A549 (cell line): Measurements from ENCODE around the gene PBXIP1. TPM values are rescaled to one million over a fixed set of nuclear protein-coding genes. Genes with fewer than 3 reads are reported as not detected.

Source experiments
- ATAC-seq, 2 experiments: fragments of 200-7000 bp in 1 of 2; fragments of >200 bp in 1 of 2; cut with Nextera tagmentation in 1 of 2; cut with Tn5 transposase in 1 of 2; 3 replicates each; pipeline versions ENCODE4 v1.8.0 to v1.9.1; 2018 to 2020; ENCODE audit warnings: mild to moderate bottlenecking in 1 of 2, moderate library complexity in 1 of 2
- CTCF ChIA-PET: fragments of 300-600 bp; sonication (Branson Sonifier 250); formaldehyde crosslinking; extraction: SDS; loops from one replicate; lab custom pipeline; 2021; ENCODE audit warnings: antibody characterized with exemption, inconsistent platforms; lab: Yijun Ruan, JAX
- POLR2A ChIA-PET: fragments of 350-600 bp; formaldehyde crosslinking; extraction: SDS; loops from one replicate; lab custom pipeline; 2021; ENCODE audit warnings: antibody characterized with exemption, inconsistent platforms; lab: Yijun Ruan, JAX
- DNase-seq, 2 experiments: peaks; one replicate each; pipeline versions ENCODE4 v3.0.0 to v3.0.0-alpha.2; 2011 to 2016; ENCODE audit warnings: low read depth in 1 of 2, low spot score in 1 of 2
- FAIRE-seq: peaks from 2 replicates; lab custom pipeline; 2011; peaks lifted over from hg19 to GRCh38; lab: Jason Lieb, UNC
- H3K27ac ChIP-seq, 2 experiments: fragments of >200 bp; sonication (Bioruptor Twin); formaldehyde crosslinking; 3 replicates each; pipeline ENCODE4 v1.5.1; 2016 to 2017
- H3K4me1 ChIP-seq: fragments of >200 bp; sonication (Bioruptor Twin); formaldehyde crosslinking; 3 replicates; pipeline ENCODE4 v1.6.1; 2016
- H3K4me2 ChIP-seq: fragments of >200 bp; sonication (Bioruptor Twin); formaldehyde crosslinking; 3 replicates; pipeline ENCODE4 v1.6.1; 2016
- H3K4me3 ChIP-seq: fragments of >200 bp; sonication (Bioruptor Twin); formaldehyde crosslinking; 3 replicates; pipeline ENCODE4 v1.5.1; 2016
- H3K9me3 ChIP-seq: fragments of >200 bp; sonication (Bioruptor Twin); formaldehyde crosslinking; 3 replicates; pipeline ENCODE4 v1.6.1; 2016
- CBX2 ChIP-seq: fragments of 200-600 bp; sonication (generic); IDR thresholded peaks from 2 replicates; pipeline ENCODE4 v1.6.1; 2016; ENCODE audit warnings: low read depth, mild to moderate bottlenecking, borderline replicate concordance
- CBX8 ChIP-seq: fragments of 200-600 bp; sonication (generic); IDR thresholded peaks from 2 replicates; pipeline ENCODE4 v1.6.1; 2016
- CEBPB ChIP-seq, 2 experiments: fragments of >200 bp in 1 of 2; sonication (Bioruptor Twin) in 1 of 2; formaldehyde crosslinking in 1 of 2; IDR thresholded peaks; 2 replicates each; pipeline ENCODE4 v1.6.1; 2012 to 2016
- CHD4 ChIP-seq: fragments of 200-600 bp; sonication (generic); IDR thresholded peaks from 2 replicates; pipeline ENCODE4 v1.6.1; 2016; ENCODE audit warnings: antibody characterized with exemption, mild to moderate bottlenecking, borderline replicate concordance
- EHF ChIP-seq: fragments of 250-450 bp; sonication (Bioruptor Pico); IDR thresholded peaks from 2 replicates; pipeline ENCODE4 v1.5.0; 2020; ENCODE audit warnings: mild to moderate bottlenecking
- ELK1 ChIP-seq: fragments of 150-350 bp; IDR thresholded peaks from 2 replicates; pipeline ENCODE4 v1.6.1; 2014; ENCODE audit warnings: low read depth, mild to moderate bottlenecking, low read length
- HDAC2 ChIP-seq: fragments of 200-600 bp; sonication (generic); IDR thresholded peaks from 2 replicates; pipeline ENCODE4 v1.6.1; 2016
- HES2 ChIP-seq: fragments of >200 bp; sonication (Bioruptor Twin); formaldehyde crosslinking; IDR thresholded peaks from 2 replicates; pipeline ENCODE4 v1.6.1; 2016
- HEYL ChIP-seq: fragments of 250-450 bp; sonication (Bioruptor Pico); IDR thresholded peaks from 2 replicates; pipeline ENCODE4 v1.8.0; 2021; ENCODE audit warnings: mild to moderate bottlenecking, moderate library complexity
- HOXA7 ChIP-seq: fragments of 250-450 bp; sonication (Bioruptor Pico); IDR thresholded peaks from 2 replicates; pipeline ENCODE4 v1.5.0; 2020; ENCODE audit warnings: mild to moderate bottlenecking, moderate library complexity
- HOXB13 ChIP-seq: fragments of 250-450 bp; sonication (Bioruptor Pico); IDR thresholded peaks from 2 replicates; pipeline ENCODE4 v1.5.0; 2020; ENCODE audit warnings: low read depth, mild to moderate bottlenecking, moderate library complexity
- HOXB5 ChIP-seq: fragments of 250-450 bp; sonication (Bioruptor Pico); IDR thresholded peaks from 2 replicates; pipeline ENCODE4 v1.5.0; 2020; ENCODE audit warnings: mild to moderate bottlenecking, moderate library complexity
- JUN ChIP-seq, 2 experiments: fragments of >200 bp; sonication (Bioruptor Twin); formaldehyde crosslinking; IDR thresholded peaks; 2 replicates in 1 of 2; 3 replicates in 1 of 2; pipeline ENCODE4 v1.6.1; 2016 to 2017
- KDM1A ChIP-seq: fragments of 200-600 bp; sonication (generic); IDR thresholded peaks from 2 replicates; pipeline ENCODE4 v1.6.1; 2016; ENCODE audit warnings: low read depth, mild to moderate bottlenecking
- KDM5A ChIP-seq: fragments of 200-600 bp; sonication (generic); IDR thresholded peaks from 2 replicates; pipeline ENCODE4 v1.6.1; 2016; ENCODE audit warnings: antibody characterized with exemption, mild to moderate bottlenecking
- MAFK ChIP-seq: fragments of 450-650 bp; IDR thresholded peaks from 2 replicates; pipeline ENCODE4 v1.6.1; 2014; ENCODE audit not compliant: partially characterized antibody
- NPAS2 ChIP-seq: fragments of 250-450 bp; sonication (Bioruptor Pico); IDR thresholded peaks from 2 replicates; pipeline ENCODE4 v1.8.0; 2022; ENCODE audit warnings: mild to moderate bottlenecking, moderate library complexity, borderline replicate concordance
- PHF8 ChIP-seq: fragments of 200-600 bp; sonication (generic); IDR thresholded peaks from 2 replicates; pipeline ENCODE4 v1.6.1; 2016; ENCODE audit warnings: low read depth, mild to moderate bottlenecking, antibody characterized with exemption, moderate library complexity, borderline replicate concordance
- POLR2A ChIP-seq: IDR thresholded peaks from 2 replicates; pipeline ENCODE4 v1.6.1; 2012; ENCODE audit warnings: mild to moderate bottlenecking, low read length
- POLR2AphosphoS2 ChIP-seq: conservative IDR thresholded peaks from 2 replicates; pipeline ENCODE4 v1.6.1; 2012; ENCODE audit warnings: low read length, improper control_type of control experiment, inconsistent platforms
- RAD21 ChIP-seq, 2 experiments: fragments of >200 bp in 1 of 2; sonication (Bioruptor Twin) in 1 of 2; formaldehyde crosslinking in 1 of 2; IDR thresholded peaks in 1 of 2; conservative IDR thresholded peaks in 1 of 2; 2 replicates in 1 of 2; 3 replicates in 1 of 2; pipeline ENCODE4 v1.6.1; 2012 to 2018; ENCODE audit warnings: inconsistent platforms in 1 of 2
- RARB ChIP-seq: fragments of 250-450 bp; sonication (Bioruptor Pico); IDR thresholded peaks from 2 replicates; pipeline ENCODE4 v1.8.0; 2021; ENCODE audit warnings: mild to moderate bottlenecking, moderate library complexity
- RCOR1 ChIP-seq: fragments of 150-350 bp; IDR thresholded peaks from 2 replicates; pipeline ENCODE4 v1.6.1; 2014; ENCODE audit warnings: antibody characterized with exemption, low read length, low read depth
- RNF2 ChIP-seq: fragments of 200-600 bp; sonication (generic); IDR thresholded peaks from 2 replicates; pipeline ENCODE4 v1.6.1; 2016; ENCODE audit warnings: low read depth, mild to moderate bottlenecking, antibody characterized with exemption, moderate library complexity, borderline replicate concordance
- SMC3 ChIP-seq: fragments of >200 bp; sonication (Bioruptor Twin); formaldehyde crosslinking; IDR thresholded peaks from 3 replicates; pipeline ENCODE4 v1.6.1; 2018; ENCODE audit warnings: inconsistent platforms
- TFCP2L1 ChIP-seq: fragments of 250-450 bp; sonication (Bioruptor Pico); IDR thresholded peaks from 2 replicates; pipeline ENCODE4 v1.5.0; 2021; ENCODE audit warnings: mild to moderate bottlenecking
- ZC3H11A ChIP-seq: fragments of 450-650 bp; IDR thresholded peaks from 2 replicates; pipeline ENCODE4 v1.6.1; 2014; ENCODE audit warnings: antibody characterized with exemption, mild to moderate bottlenecking
- ZFP36 ChIP-seq: fragments of 450-650 bp; IDR thresholded peaks from 2 replicates; pipeline ENCODE4 v1.6.1; 2014; ENCODE audit warnings: borderline replicate concordance; ENCODE audit not compliant: partially characterized antibody
- ZNF302 ChIP-seq: fragments of 250-450 bp; sonication (Bioruptor Pico); IDR thresholded peaks from 2 replicates; pipeline ENCODE4 v1.9.0; 2021; ENCODE audit warnings: inconsistent platforms, mild to moderate bottlenecking, moderate library complexity
- WGBS: methylation state at CpG from one replicate; pipeline ENCODE4 v1.1.6; 2017; ENCODE audit errors: missing lambda C conversion rate; 5-methylcytosine and 5-hydroxymethylcytosine counted together
- polyA plus RNA-seq, 4 experiments: library from polyadenylated mRNA; depleted of rRNA in 3 of 4; stranded (reverse); fragments of >200 nt; fragmentation: RNase III in 1 of 4; extraction: RNeasy Plus Mini Kit Qiagen cat#74134 plus additional on column Dnase treatment in 1 of 4; gene quantifications; 2 replicates in 3 of 4; 3 replicates in 1 of 4; pipeline ENCODE4 v1.2.3, GENCODE V29; 2011 to 2017
- TF ChIP-seq, protein P1 (sequence below): IDR thresholded peaks from 2 replicates; pipeline ENCODE4 v1.6.1; 2012; ENCODE audit warnings: low read depth, borderline replicate concordance
- TF ChIP-seq, protein P2 (sequence below): fragments of 250-450 bp; sonication (Bioruptor Pico); IDR thresholded peaks from 2 replicates; pipeline ENCODE4 v1.5.0; 2021; ENCODE audit warnings: mild to moderate bottlenecking, moderate library complexity, borderline replicate concordance

Gene PBXIP1
- polyA plus RNA-seq, 2 of the 4 experiments (the other 2 are of a cell fraction) = 15.0 to 20.8 TPM

- DNase-seq = no peak
- ChIA-PET CTCF (no interaction called here), POLR2A (no interaction called here)
- H3K4me1 ChIP-seq = no peaks in the 10 kb centered on the region
- WGBS = 68% methylated on average over 6 of the region's 6 CpGs
- ATAC-seq = no peak
- H3K27ac ChIP-seq = no peak overlapping the region
- TF ChIP-seq ZC3H11A (peak; percentile 53), CBX8 (no peak)
- FAIRE-seq = no peak
- no peak overlapping the region for H3K4me2 ChIP-seq
- H3K9me3 ChIP-seq = no peaks in the 10 kb centered on the region
- H3K4me3 ChIP-seq = no peak overlapping the region
Observed at GRCh38 chr1:154899041-154899440, 56.9 kb downstream of the PBXIP1 start.

DNA sequence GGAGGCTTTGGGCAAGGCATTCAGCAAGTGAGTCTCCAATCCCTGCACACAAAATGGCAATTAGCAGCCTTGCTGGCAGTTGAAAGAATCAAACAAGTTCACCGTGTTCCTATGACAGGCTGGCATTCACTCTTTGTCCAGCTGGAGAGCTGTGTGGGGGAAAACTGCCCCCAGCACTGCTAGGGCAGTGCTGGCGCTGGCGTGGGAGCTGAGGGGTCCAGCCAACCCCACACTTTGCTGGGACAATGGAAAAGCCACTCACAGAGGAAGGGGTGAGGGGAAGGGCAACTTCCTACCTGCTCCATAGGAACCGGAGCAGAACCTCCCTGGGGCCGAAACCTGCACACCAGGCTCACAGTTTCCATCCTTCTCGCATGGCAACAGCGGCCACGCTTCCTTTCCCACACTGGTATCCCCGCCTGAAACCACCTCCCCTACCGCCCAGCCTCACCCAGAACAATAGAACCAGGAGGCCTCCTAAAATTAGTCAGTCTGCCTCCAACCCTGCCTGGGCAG, 59.1 kb downstream of the PBXIP1 start:
- ChIA-PET CTCF (interaction anchor here (0.5 to 1.9 kb wide), 7 partner anchors 9 to 350 kb away, joined by 3 to 7 read pairs (median 3); no protein-coding TSS in a partner anchor), POLR2A (no interaction called here)
- no peak for FAIRE-seq
- Histone ChIP-seq H3K4me3 (no peak overlapping the region), H3K9me3 (peaks cover 6% of the 10 kb centered on the region; the same call in 1 of the 3 replicates), H3K4me2 (no peak overlapping the region), H3K4me1 (no peaks in the 10 kb centered on the region), H3K27ac (no peak overlapping the region)
- no peak for TF ChIP-seq CEBPB (IDR thresholded peaks at IDR 0.05)
- TF ChIP-seq ZFP36 = no peak
- no peak for TF ChIP-seq HOXB13 (CRISPR knock-in tag)
- no peak for TF ChIP-seq MAFK
- no peak for TF ChIP-seq CHD4
- TF ChIP-seq HDAC2 = no peak
- no peak for TF ChIP-seq ZNF302 (CRISPR knock-in tag)
- no peak for TF ChIP-seq KDM1A
- no peak for TF ChIP-seq ELK1
- no peak for TF ChIP-seq RAD21 (conservative IDR thresholded peaks at IDR 0.05 in 1 of 2, IDR thresholded peaks at IDR 0.05 in 1 of 2)
- TF ChIP-seq, protein P1, sequence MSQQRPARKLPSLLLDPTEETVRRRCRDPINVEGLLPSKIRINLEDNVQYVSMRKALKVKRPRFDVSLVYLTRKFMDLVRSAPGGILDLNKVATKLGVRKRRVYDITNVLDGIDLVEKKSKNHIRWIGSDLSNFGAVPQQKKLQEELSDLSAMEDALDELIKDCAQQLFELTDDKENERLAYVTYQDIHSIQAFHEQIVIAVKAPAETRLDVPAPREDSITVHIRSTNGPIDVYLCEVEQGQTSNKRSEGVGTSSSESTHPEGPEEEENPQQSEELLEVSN = no peak
- no peak for TF ChIP-seq TFCP2L1 (CRISPR knock-in tag)
- TF ChIP-seq, protein P2, sequence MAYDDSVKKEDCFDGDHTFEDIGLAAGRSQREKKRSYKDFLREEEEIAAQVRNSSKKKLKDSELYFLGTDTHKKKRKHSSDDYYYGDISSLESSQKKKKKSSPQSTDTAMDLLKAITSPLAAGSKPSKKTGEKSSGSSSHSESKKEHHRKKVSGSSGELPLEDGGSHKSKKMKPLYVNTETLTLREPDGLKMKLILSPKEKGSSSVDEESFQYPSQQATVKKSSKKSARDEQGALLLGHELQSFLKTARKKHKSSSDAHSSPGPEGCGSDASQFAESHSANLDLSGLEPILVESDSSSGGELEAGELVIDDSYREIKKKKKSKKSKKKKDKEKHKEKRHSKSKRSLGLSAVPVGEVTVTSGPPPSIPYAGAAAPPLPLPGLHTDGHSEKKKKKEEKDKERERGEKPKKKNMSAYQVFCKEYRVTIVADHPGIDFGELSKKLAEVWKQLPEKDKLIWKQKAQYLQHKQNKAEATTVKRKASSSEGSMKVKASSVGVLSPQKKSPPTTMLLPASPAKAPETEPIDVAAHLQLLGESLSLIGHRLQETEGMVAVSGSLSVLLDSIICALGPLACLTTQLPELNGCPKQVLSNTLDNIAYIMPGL (CRISPR knock-in tag) = no peak
- no peak for TF ChIP-seq RCOR1
- TF ChIP-seq ZC3H11A = no peak
- TF ChIP-seq HEYL = no peak
- no peak for TF ChIP-seq NPAS2
- no peak for TF ChIP-seq POLR2A
- no peak for TF ChIP-seq RNF2
- no peak for TF ChIP-seq EHF (CRISPR knock-in tag)
- peak; percentile 21 to 37; a peak in 3 of 6 replicates for ATAC-seq
- 61% methylated on average over 10 of the region's 10 CpGs for WGBS
- DNase-seq = no peak

DNA sequence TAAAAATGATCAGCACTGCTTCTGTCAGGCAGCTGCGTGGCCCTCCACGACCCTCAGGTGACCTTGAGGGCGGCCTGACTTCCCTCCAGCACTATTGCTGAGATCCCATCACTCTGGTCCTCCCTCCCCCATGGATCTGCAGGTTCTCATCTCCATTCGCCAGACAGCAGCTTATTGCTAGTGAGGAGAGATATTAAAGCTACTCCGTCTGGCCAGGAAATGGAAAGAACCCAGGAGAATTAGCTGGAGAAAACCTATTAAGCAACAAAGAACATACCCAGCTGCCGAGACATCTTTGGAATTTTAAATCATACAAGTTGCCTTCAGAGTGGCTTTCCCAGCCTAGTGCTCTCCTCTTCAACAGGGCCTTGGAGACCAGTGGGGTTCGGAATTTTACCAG, 60.1 kb downstream of the PBXIP1 start:
- POLR2A ChIA-PET = no interaction called here
- TF ChIP-seq RARB (CRISPR knock-in tag) = no peak
- no peak for TF ChIP-seq CEBPB (IDR thresholded peaks at IDR 0.05)
- no peak for TF ChIP-seq CBX2
- TF ChIP-seq HES2 = no peak
- TF ChIP-seq, protein P2 (CRISPR knock-in tag) = no peak
- no peak for TF ChIP-seq KDM5A
- no peak for TF ChIP-seq HOXB5 (CRISPR knock-in tag)
- TF ChIP-seq PHF8 = no peak
- no peak for TF ChIP-seq JUN (IDR thresholded peaks at IDR 0.05)
- no peak for TF ChIP-seq CHD4
- no peak for TF ChIP-seq ZC3H11A
- TF ChIP-seq SMC3 = no peak
- no peak for TF ChIP-seq RNF2
- TF ChIP-seq HOXA7 (CRISPR knock-in tag) = no peak
- no peak for TF ChIP-seq POLR2AphosphoS2

More for the DNA sequence above, 60.1 kb downstream of the PBXIP1 start:
- Histone ChIP-seq H3K27ac (no peak overlapping the region), H3K4me3 (no peak overlapping the region), H3K4me1 (no peaks in the 10 kb centered on the region), H3K4me2 (no peak overlapping the region), H3K9me3 (peaks cover 6% of the 10 kb centered on the region; the same call in 1 of the 3 replicates)
- ATAC-seq (no peak), FAIRE-seq (no peak), DNase-seq (no peak)
- WGBS = 44% methylated on average over 7 of the region's 7 CpGs
- CTCF ChIA-PET = interaction anchor here (0.7 to 1.9 kb wide), 6 partner anchors 10 to 336 kb away, joined by 3 to 7 read pairs (median 3); no protein-coding TSS in a partner anchor
